Ascending aorta (tissue), 2 donors: ENCODE results near the gene AOPEP. TPM values are rescaled to one million over a fixed set of nuclear protein-coding genes. Genes with fewer than 3 reads are reported as not detected.

Source experiments
- DNase-seq, 2 donors: peaks; one replicate each; pipeline ENCODE4 v3.0.0-alpha.2; 2019; ENCODE audit warnings: low spot score in 2 of 2
- H3K27ac ChIP-seq, 2 donors: fragments of 200-600 bp; sonication (generic); one replicate each; pipeline ENCODE4 v1.5.1; 2016 to 2017; ENCODE audit warnings: mild to moderate bottlenecking in 1 of 2
- H3K27me3 ChIP-seq: fragments of 200-600 bp; sonication (generic); one replicate; pipeline ENCODE4 v1.5.1; 2017
- H3K36me3 ChIP-seq, 2 donors: fragments of 200-600 bp; sonication (generic); one replicate each; pipeline ENCODE4 v1.5.1; 2016
- H3K4me1 ChIP-seq, 2 donors: fragments of 200-600 bp; sonication (generic); one replicate each; pipeline ENCODE4 v1.5.1; 2016 to 2017; ENCODE audit warnings: mild to moderate bottlenecking in 1 of 2
- H3K4me3 ChIP-seq, 2 donors: fragments of 200-600 bp; sonication (generic); one replicate each; pipeline ENCODE4 v1.5.1; 2016 to 2017; ENCODE audit warnings: mild to moderate bottlenecking in 1 of 2
- H3K9me3 ChIP-seq, 2 donors: fragments of 200-600 bp; sonication (generic); one replicate each; pipeline ENCODE4 v1.5.1; 2016
- CTCF ChIP-seq, 3 experiments: fragments of 200-600 bp in 2 of 3; fragments of 450-650 bp in 1 of 3; sonication (generic) in 2 of 3; IDR thresholded peaks; one replicate each; pipeline ENCODE4 v1.5.1; 2016 to 2019; ENCODE audit warnings: antibody characterized with exemption in 3 of 3, mild to moderate bottlenecking in 1 of 3, moderate library complexity in 1 of 3
- intact Hi-C: fragments of 100-400 bp; cut with DNase I; formaldehyde crosslinking; loops from one replicate; pipeline ENCODE4 v1.15.1; 2023
- total RNA-seq: library from RNA; depleted of rRNA; stranded (reverse); fragments of >200 nt; gene quantifications from one replicate; pipeline ENCODE4 v1.1.0, GENCODE V29; 2016

Gene AOPEP
- total RNA-seq, 1 donor from 2014 or later: 333 TPM

- Histone ChIP-seq H3K9me3 (no peaks in the 10 kb centered on the region), H3K27ac (no peak overlapping the region), H3K36me3 (no peaks in the 10 kb centered on the region), H3K4me1 (peaks cover 19 to 49% of the 10 kb centered on the region in 2 donors), H3K27me3 (no peaks in the 10 kb centered on the region), H3K4me3 (no peak overlapping the region)
- no peak for TF ChIP-seq CTCF (IDR thresholded peaks at IDR 0.05)
- intact Hi-C loops: loop anchor here (10.0 kb wide), 2 partner anchors 99 to 231 kb away; no protein-coding TSS in a partner anchor
- DNase-seq: no peak
These were observed 179.1 kb downstream of the AOPEP start for GRCh38 chr9:94905606-94906005.

GRCh38 chr9:94906181-94906580, 179.7 kb downstream of the AOPEP start:
- no peak overlapping the region for H3K4me3 ChIP-seq
- peak overlapping the region in 1 of 2 donors; percentile 88 for H3K27ac ChIP-seq
- TF ChIP-seq CTCF (IDR thresholded peaks at IDR 0.05): no peak
- H3K4me1 ChIP-seq: peaks cover 19 to 50% of the 10 kb centered on the region in 2 donors
- no peaks in the 10 kb centered on the region for H3K36me3 ChIP-seq
- DNase-seq: peak in 1 of 2 donors; percentile 56
- H3K27me3 ChIP-seq: no peaks in the 10 kb centered on the region
- no peaks in the 10 kb centered on the region for H3K9me3 ChIP-seq
- intact Hi-C loops: loop anchor here (10.0 kb wide), 2 partner anchors 99 to 231 kb away; no protein-coding TSS in a partner anchor

- Histone ChIP-seq H3K36me3 (no peaks in the 10 kb centered on the region), H3K4me3 (no peak overlapping the region), H3K9me3 (no peaks in the 10 kb centered on the region), H3K27me3 (no peaks in the 10 kb centered on the region), H3K4me1 (peaks cover 15 to 45% of the 10 kb centered on the region in 2 donors), H3K27ac (peak overlapping the region; percentile 88 to 90)
- TF ChIP-seq CTCF (IDR thresholded peaks at IDR 0.05): no peak
- no peak for DNase-seq
- intact Hi-C loops: loop anchor here (10.0 kb wide), 2 partner anchors 98 to 232 kb away; no protein-coding TSS in a partner anchor
These were observed 180.2 kb downstream of the AOPEP start for GRCh38 chr9:94906713-94907112.

- Histone ChIP-seq H3K36me3 (no peaks in the 10 kb centered on the region), H3K27ac (peak overlapping the region; percentile 88 to 90), H3K9me3 (no peaks in the 10 kb centered on the region), H3K27me3 (no peaks in the 10 kb centered on the region), H3K4me3 (no peak overlapping the region), H3K4me1 (peaks cover 11 to 38% of the 10 kb centered on the region in 2 donors)
- no peak for TF ChIP-seq CTCF (IDR thresholded peaks at IDR 0.05)
- intact Hi-C loops: loop anchor here (10.0 kb wide), 2 partner anchors 97 to 233 kb away; no protein-coding TSS in a partner anchor
- DNase-seq: no peak
These were observed 180.9 kb downstream of the AOPEP start for GRCh38 chr9:94907264-94907936.

- TF ChIP-seq CTCF (IDR thresholded peaks at IDR 0.05): no peak
- peak overlapping the region; percentile 88 to 90 for H3K27ac ChIP-seq
- H3K9me3 ChIP-seq: no peaks in the 10 kb centered on the region
- no peaks in the 10 kb centered on the region for H3K27me3 ChIP-seq
- H3K4me3 ChIP-seq: peak overlapping the region in 1 of 2 donors; percentile 18
- DNase-seq: no peak
- intact Hi-C loops: loop anchor here (2.0 to 10.0 kb wide), 4 partner anchors 41 to 233 kb away; no protein-coding TSS in a partner anchor
- H3K36me3 ChIP-seq: no peaks in the 10 kb centered on the region
- H3K4me1 ChIP-seq: peaks cover 11 to 37% of the 10 kb centered on the region in 2 donors
These were observed 181.6 kb downstream of the AOPEP start for GRCh38 chr9:94908011-94908563.
